ENCODE measurements around the gene GNAT3. TPM values are rescaled to one million over a fixed set of nuclear protein-coding genes. Genes with fewer than 3 reads are reported as not detected.

The GNAT3 gene
- total and polyA plus RNA-seq, 2 of the 8 experiments (the other 6 are each of a cell fraction or from before 2014, with no cell fraction given) = not detected

DNA sequence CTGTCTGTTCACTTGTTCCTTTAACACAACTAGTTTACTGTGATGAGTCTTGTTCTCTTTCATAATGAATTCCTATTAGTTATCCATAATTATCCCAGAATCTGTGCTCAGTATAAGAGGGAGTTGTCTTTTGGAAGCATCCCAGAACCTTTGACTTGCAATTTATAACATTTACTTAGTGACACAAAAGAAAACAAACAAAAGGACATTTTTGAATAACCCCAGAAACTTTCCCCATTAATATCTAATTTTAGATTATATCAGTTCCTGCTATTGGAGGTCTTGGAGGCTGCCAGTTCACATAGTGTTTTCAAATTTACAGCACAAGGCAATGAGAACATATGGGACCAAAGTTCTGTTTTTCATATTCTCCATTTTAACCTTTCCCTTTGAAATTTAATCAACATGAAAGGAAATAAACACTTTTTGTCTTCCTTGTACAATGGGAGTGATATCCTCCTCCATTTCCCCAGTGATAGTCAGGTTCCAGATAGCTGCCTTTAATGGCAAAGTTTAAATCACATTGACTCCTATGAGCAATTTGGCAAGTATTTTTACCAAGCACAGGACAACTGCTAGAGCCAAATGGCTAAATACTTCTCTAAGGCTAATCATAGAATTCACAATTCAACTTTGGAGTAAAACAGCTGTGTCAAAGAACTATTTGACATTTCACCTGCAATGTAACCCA is 37.1 kb upstream of the GNAT3 start:
- H3K56ac ChIP-seq (replicated peaks; ENCODE audit: insufficient read length, low read depth, low read length) = no peak overlapping the region

More for the DNA sequence above, 37.1 kb upstream of the GNAT3 start:
- Histone ChIP-seq H2BK20ac (ENCODE audit: low read length) (no peak overlapping the region), H3K79me1 (ENCODE audit: low read depth, low read length) (no peaks in the 10 kb centered on the region), H4K20me1 (replicated peaks in 1 of 2; ENCODE audit: control insufficient read depth in 1 of 2, insufficient read depth in 2 of 2, low read length in 2 of 2) (no peaks in the 10 kb centered on the region), H3K23me2 (ENCODE audit: low read depth, low read length) (no peaks in the 10 kb centered on the region), H2BK5ac (ENCODE audit: low read depth, low read length) (no peak overlapping the region), H3K27me3 (replicated peaks in 1 of 4; ENCODE audit: control insufficient read depth in 3 of 4, extremely low read depth in 1 of 4, insufficient read depth in 3 of 4, low read length in 3 of 4) (no peaks in the 10 kb centered on the region), H4K8ac (ENCODE audit: extremely low read depth, insufficient read depth, low read length) (no peak overlapping the region), H2AFZ (ENCODE audit: low read length) (no peak overlapping the region), H2BK15ac (ENCODE audit: low read length) (no peak overlapping the region), H3K79me2 (ENCODE audit: control insufficient read depth in 1 of 2, insufficient read depth in 2 of 2, low read length in 2 of 2) (no peaks in the 10 kb centered on the region), H3K9me3 (ENCODE audit: insufficient read depth in 2 of 2, low read depth in 1 of 2, low read length in 1 of 2) (no peaks in the 10 kb centered on the region), H3K36me3 (ENCODE audit: control insufficient read depth in 2 of 4, insufficient read depth in 4 of 4, low read length in 3 of 4) (no peaks in the 10 kb centered on the region), H3K4ac (replicated peaks; ENCODE audit: insufficient read length, low read depth, low read length) (no peak overlapping the region), H4K5ac (ENCODE audit: insufficient read length, low read depth, low read length) (no peak overlapping the region), H3K23ac (ENCODE audit: insufficient read length) (no peak overlapping the region), H2AK5ac (ENCODE audit: low read depth, low read length) (no peak overlapping the region), H3K9ac (replicated peaks in 1 of 4; ENCODE audit: extremely low read depth in 1 of 4, low read depth in 3 of 4, low read length in 3 of 4) (no peak overlapping the region), H3K27ac (ENCODE audit: low read depth, low read length) (no peak overlapping the region), H2BK12ac (ENCODE audit: low read depth, low read length) (no peak overlapping the region), H3K14ac (ENCODE audit: insufficient read length) (no peak overlapping the region), H2BK120ac (replicated peaks; ENCODE audit: low read depth, low read length) (no peak overlapping the region), H3K4me1 (replicated peaks in 1 of 4; ENCODE audit: control insufficient read depth in 3 of 4, insufficient read depth in 4 of 4, low read length in 3 of 4) (no peaks in the 10 kb centered on the region), H4K91ac (replicated peaks; ENCODE audit: insufficient read length, low read length) (no peak overlapping the region), H3K4me2 (ENCODE audit: insufficient read depth in 1 of 2, low read depth in 2 of 2, low read length in 2 of 2) (no peak overlapping the region), H3K18ac (ENCODE audit: extremely low read depth, low read length) (no peak overlapping the region), H3K4me3 (ENCODE audit: extremely low read depth in 1 of 4, insufficient read depth in 2 of 4, low read depth in 3 of 4, low read length in 4 of 4) (no peak overlapping the region)
- no peak for FAIRE-seq
- POLR2A ChIA-PET (ENCODE audit: partially characterized antibody) = no interaction called here
- TF ChIP-seq RAD21 (IDR thresholded peaks at IDR 0.05 in 1 of 2, conservative IDR thresholded peaks at IDR 0.05 in 1 of 2; ENCODE audit: low read depth in 2 of 2, low read length in 2 of 2) (no peak), CBX5 (IDR thresholded peaks at IDR 0.05; ENCODE audit: low read depth, low read length) (no peak), RBBP5 (IDR thresholded peaks at IDR 0.05; ENCODE audit: borderline replicate concordance, low read depth, low read length) (no peak), SIRT6 (IDR thresholded peaks at IDR 0.05; ENCODE audit: low read length) (no peak), YY1 (IDR thresholded peaks at IDR 0.05; ENCODE audit: low read depth, low read length) (no peak), RFX5 (IDR thresholded peaks at IDR 0.05; ENCODE audit: borderline replicate concordance, low read depth, low read length) (no peak)
- no peak for DNase-seq (ENCODE audit: low read depth in 1 of 2, low spot score in 2 of 2)
- CTCF ChIA-PET (ENCODE audit: partially characterized antibody) = no interaction called here

Data from H1 (cell line).